ENCODE data around the gene TMEM50B.
"Not testable (repeated sequence)": the region's sequence is repeated elsewhere in the genome, so short reads cannot be mapped to it uniquely, and the experiment has no call there.

Gene TMEM50B

GRCh38 chr21:33511639-33512038 is 31.9 kb upstream of the TMEM50B start:
- no peak overlapping the region for H3K4me3 ChIP-seq (ENCODE audit: low read depth, low read length)
- TF ChIP-seq, protein P1, sequence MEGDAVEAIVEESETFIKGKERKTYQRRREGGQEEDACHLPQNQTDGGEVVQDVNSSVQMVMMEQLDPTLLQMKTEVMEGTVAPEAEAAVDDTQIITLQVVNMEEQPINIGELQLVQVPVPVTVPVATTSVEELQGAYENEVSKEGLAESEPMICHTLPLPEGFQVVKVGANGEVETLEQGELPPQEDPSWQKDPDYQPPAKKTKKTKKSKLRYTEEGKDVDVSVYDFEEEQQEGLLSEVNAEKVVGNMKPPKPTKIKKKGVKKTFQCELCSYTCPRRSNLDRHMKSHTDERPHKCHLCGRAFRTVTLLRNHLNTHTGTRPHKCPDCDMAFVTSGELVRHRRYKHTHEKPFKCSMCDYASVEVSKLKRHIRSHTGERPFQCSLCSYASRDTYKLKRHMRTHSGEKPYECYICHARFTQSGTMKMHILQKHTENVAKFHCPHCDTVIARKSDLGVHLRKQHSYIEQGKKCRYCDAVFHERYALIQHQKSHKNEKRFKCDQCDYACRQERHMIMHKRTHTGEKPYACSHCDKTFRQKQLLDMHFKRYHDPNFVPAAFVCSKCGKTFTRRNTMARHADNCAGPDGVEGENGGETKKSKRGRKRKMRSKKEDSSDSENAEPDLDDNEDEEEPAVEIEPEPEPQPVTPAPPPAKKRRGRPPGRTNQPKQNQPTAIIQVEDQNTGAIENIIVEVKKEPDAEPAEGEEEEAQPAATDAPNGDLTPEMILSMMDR (IDR thresholded peaks at IDR 0.05; ENCODE audit: insufficient read depth, low read depth, low read length, missing control alignments) = no peak

GRCh38 chr21:33510826-33511225 is 31.1 kb upstream of the TMEM50B start:
- no peak overlapping the region for H3K4me3 ChIP-seq (ENCODE audit: low read depth, low read length)
- no peak for DNase-seq (ENCODE audit: low read depth)
- TF ChIP-seq, protein P1 (IDR thresholded peaks at IDR 0.05; ENCODE audit: insufficient read depth, low read depth, low read length, missing control alignments) = no peak

More at GRCh38 chr21:33511639-33512038, 31.9 kb upstream of the TMEM50B start:
- no peak for DNase-seq (ENCODE audit: low read depth)

DNA sequence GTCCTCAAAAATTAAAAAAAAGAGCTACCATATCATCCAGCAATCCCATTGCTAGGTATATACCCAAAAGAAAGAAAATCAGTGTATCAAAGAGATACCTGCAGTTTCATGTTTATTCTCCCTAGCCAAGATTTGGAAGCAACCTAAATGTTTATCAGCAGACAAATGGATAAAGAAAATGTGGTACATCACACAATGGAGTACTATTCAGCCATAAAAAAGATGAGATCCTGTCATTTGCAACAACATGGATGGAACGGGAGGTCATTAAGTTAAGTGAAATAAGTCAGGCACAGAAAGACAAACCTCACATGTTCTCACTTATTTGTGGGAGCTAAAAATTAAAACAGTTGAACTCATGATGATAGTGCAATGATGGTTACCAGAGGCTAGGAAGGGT is 27.2 kb upstream of the TMEM50B start:
- not testable (repeated sequence) for DNase-seq (ENCODE audit: low read depth); H3K4me3 ChIP-seq (ENCODE audit: low read depth, low read length)

GRCh38 chr21:33505833-33506232 is 26.1 kb upstream of the TMEM50B start:
- DNase-seq (ENCODE audit: low read depth) = no peak

GRCh38 chr21:33496345-33496744 is 16.6 kb upstream of the TMEM50B start:
- H3K4me3 ChIP-seq (ENCODE audit: low read depth, low read length) = no peak overlapping the region
- no peak for DNase-seq (ENCODE audit: low read depth)
- TF ChIP-seq, protein P1 (IDR thresholded peaks at IDR 0.05; ENCODE audit: insufficient read depth, low read depth, low read length, missing control alignments) = no peak

More at GRCh38 chr21:33505833-33506232, 26.1 kb upstream of the TMEM50B start:
- TF ChIP-seq, protein P1 (IDR thresholded peaks at IDR 0.05; ENCODE audit: insufficient read depth, low read depth, low read length, missing control alignments) = no peak
- H3K4me3 ChIP-seq (ENCODE audit: low read depth, low read length) = no peak overlapping the region

GRCh38 chr21:33495743-33496142 is 16.0 kb upstream of the TMEM50B start:
- TF ChIP-seq, protein P1 (IDR thresholded peaks at IDR 0.05; ENCODE audit: insufficient read depth, low read depth, low read length, missing control alignments) = no peak
- no peak for DNase-seq (ENCODE audit: low read depth)
- H3K4me3 ChIP-seq (ENCODE audit: low read depth, low read length) = no peak overlapping the region

- H3K4me3 ChIP-seq (ENCODE audit: low read depth, low read length) = no peak overlapping the region
- DNase-seq (ENCODE audit: low read depth) = no peak
- TF ChIP-seq, protein P1 (IDR thresholded peaks at IDR 0.05; ENCODE audit: insufficient read depth, low read depth, low read length, missing control alignments) = no peak
Measured at GRCh38 chr21:33493756-33494155, 14.0 kb upstream of the TMEM50B start.
